Fibroblast of mammary gland (primary cell): ENCODE results near the gene LRRC3B.

ENCODE experiments used
- DNase-seq: peaks from one replicate; pipeline ENCODE4 v3.0.0-alpha.2; 2010; ENCODE audit warnings: low read depth
- H3K4me3 ChIP-seq: 2 replicates; pipeline ENCODE4 v1.5.1; 2011; ENCODE audit warnings: low read depth, mild to moderate bottlenecking, low read length, moderate library complexity; ENCODE audit not compliant: control insufficient read depth
- CTCF ChIP-seq: conservative IDR thresholded peaks from 2 replicates; pipeline ENCODE4 v1.5.1; 2011; ENCODE audit warnings: low read depth, low read length, inconsistent platforms; ENCODE audit not compliant: control insufficient read depth, insufficient read depth

Gene LRRC3B

GRCh38 chr3:26750263-26750662 is 127.7 kb downstream of the LRRC3B start:
- DNase-seq: no peak
- H3K4me3 ChIP-seq: no peak overlapping the region
- TF ChIP-seq CTCF: no peak

- no peak for DNase-seq
- no peak for TF ChIP-seq CTCF
Measured at GRCh38 chr3:26752466-26752865, 129.9 kb downstream of the LRRC3B start.

GRCh38 chr3:26753095-26753494 is 130.5 kb downstream of the LRRC3B start:
- peak; percentile 11 for DNase-seq
- H3K4me3 ChIP-seq: no peak overlapping the region
- TF ChIP-seq CTCF: no peak

More at GRCh38 chr3:26752466-26752865, 129.9 kb downstream of the LRRC3B start:
- no peak overlapping the region for H3K4me3 ChIP-seq

GRCh38 chr3:26757978-26758377 is 135.4 kb downstream of the LRRC3B start:
- no peak for DNase-seq
- TF ChIP-seq CTCF: no peak

More at GRCh38 chr3:26757978-26758377, 135.4 kb downstream of the LRRC3B start:
- no peak overlapping the region for H3K4me3 ChIP-seq
